Effector memory CD4-positive, alpha-beta T cell (primary cell): Measurements from ENCODE around the gene CORO2B.

Experiments
- DNase-seq, 3 donors: peaks; one replicate each; pipeline ENCODE4 v3.0.0-alpha.2; 2020
- H3K27ac ChIP-seq: 2 replicates; pipeline ENCODE4 v1.7.0; 2013; ENCODE audit warnings: mild to moderate bottlenecking, low read length, moderate library complexity; ENCODE audit not compliant: insufficient read depth, poor library complexity, severe bottlenecking
- H3K27me3 ChIP-seq: replicated peaks from 2 replicates; pipeline ENCODE4 v1.7.0; 2013; ENCODE audit warnings: mild to moderate bottlenecking, low read length; ENCODE audit not compliant: insufficient read depth, control insufficient read depth, poor library complexity, severe bottlenecking
- H3K36me3 ChIP-seq: 2 replicates; pipeline ENCODE4 v1.7.0; 2013; ENCODE audit warnings: mild to moderate bottlenecking, low read length, moderate library complexity; ENCODE audit not compliant: control insufficient read depth, insufficient read depth
- H3K4me1 ChIP-seq: 2 replicates; pipeline ENCODE4 v1.7.0; 2013; ENCODE audit warnings: low read length, mild to moderate bottlenecking; ENCODE audit not compliant: control insufficient read depth, insufficient read depth, poor library complexity, severe bottlenecking
- H3K4me3 ChIP-seq: 2 replicates; pipeline ENCODE4 v1.7.0; 2013; ENCODE audit warnings: low read length, low read depth, mild to moderate bottlenecking; ENCODE audit not compliant: insufficient read depth, poor library complexity, severe bottlenecking
- H3K9me3 ChIP-seq: 2 replicates; pipeline ENCODE4 v1.7.0; 2013; ENCODE audit warnings: mild to moderate bottlenecking, low read length, moderate library complexity; ENCODE audit not compliant: control insufficient read depth

CORO2B gene

DNA sequence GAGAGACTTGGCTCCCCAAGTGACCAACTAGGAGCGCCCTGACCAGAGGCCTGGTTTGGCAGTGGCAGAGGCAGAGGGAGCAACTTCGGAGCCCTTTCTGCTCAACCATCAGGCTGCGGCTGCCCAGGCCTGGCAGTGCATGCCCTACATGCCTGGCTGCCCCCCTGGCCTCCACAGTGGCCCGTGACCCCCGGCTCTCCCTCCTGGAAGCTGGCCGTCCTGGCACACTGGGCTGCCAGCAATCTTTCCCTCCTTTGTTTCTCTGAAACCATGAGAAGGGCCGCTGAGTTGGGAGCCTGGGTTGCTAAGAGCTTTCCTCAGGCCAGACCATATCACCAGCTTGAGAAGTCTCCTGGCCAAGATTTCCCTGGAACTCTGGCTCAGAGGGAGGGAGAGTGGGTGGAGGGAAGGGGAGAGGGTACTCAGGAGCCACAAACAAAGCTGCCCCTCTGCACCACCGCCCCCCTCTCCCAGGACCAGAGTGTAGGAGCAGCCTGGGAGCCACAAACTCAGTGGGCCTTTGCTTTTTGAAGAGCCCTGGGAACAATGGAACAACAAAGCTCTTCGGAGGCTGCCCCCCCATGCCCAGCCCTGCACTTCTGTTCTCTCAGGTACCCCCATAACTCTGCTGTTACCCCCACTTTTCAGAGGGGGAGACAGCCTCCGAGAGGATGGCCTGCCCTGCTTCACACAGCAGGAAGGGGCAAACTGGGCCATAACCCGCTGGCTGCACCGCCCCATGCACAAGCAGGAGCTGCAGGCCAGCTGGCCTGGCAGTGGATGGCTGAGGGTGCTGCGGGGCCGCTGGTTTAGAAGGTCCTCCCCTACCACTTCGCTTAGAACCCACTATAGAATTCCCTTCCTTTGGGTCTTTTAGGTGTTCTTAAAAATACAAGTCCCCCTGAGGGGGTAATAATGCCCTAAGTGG is 11.3 kb downstream of the CORO2B start:
- no peak for DNase-seq
- H3K27ac ChIP-seq = no peak overlapping the region
- H3K4me1 ChIP-seq = no peaks in the 10 kb centered on the region

DNA sequence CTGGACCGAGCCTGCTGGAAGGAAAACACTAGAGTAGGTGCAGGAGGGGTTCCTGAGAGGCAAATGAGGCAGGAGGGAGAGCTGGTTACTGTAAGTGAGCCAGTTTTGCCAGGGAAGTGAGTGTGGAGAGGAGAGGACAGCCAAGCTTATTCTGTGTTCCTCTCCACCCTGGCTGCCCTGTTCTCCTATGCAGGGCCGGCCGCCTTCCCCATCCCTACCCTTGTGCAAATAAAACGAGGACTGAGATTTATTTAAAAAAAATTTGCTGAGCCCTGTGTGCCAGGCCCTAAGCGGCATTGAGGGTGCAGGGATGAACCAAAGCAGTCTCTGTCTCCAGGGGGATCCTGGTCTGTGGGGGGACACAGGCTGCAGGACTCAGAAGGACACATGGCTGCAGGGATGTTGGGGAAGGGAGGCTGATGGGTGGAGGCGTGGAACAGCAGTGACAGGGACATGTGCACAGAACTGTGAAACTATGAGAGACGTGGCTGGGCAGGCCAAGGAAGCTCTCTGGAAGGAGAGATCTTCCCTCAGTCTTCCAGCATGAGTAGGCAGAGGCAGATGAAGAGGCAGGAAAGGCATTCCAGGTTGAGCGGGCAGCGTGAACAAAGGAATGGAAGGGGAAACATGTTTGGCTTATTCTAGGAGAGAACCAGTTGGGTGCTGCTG is 12.1 kb downstream of the CORO2B start:
- Histone ChIP-seq H3K4me1 (no peaks in the 10 kb centered on the region), H3K4me3 (no peak overlapping the region), H3K27me3 (no peaks in the 10 kb centered on the region), H3K9me3 (no peaks in the 10 kb centered on the region), H3K36me3 (no peaks in the 10 kb centered on the region), H3K27ac (no peak overlapping the region)
- no peak for DNase-seq

More for the DNA sequence above, 11.3 kb downstream of the CORO2B start:
- Histone ChIP-seq H3K36me3 (no peaks in the 10 kb centered on the region), H3K27me3 (no peaks in the 10 kb centered on the region), H3K4me3 (no peak overlapping the region), H3K9me3 (no peaks in the 10 kb centered on the region)

DNA sequence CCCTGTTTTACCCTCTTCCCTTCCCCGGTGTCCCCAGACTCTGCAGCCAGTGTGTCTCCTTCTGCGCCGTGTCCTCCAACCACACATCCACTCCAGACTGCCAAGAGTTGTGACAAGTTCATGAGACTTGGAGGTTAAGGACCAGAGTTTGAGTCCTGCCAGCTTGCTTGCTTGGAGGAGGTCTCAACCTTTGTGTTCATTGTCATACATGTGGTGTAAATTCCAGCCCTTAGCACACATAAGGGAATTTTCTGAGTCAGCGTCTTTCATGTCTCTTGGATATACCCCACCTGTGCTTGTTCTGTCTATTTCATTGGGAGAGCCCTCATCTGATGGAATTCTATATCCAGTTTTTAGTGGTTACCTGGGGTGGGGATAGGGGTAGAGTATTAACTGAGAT is 13.3 kb downstream of the CORO2B start:
- no peak for DNase-seq
- H3K4me3 ChIP-seq = no peak overlapping the region
- H3K9me3 ChIP-seq = no peaks in the 10 kb centered on the region
- H3K27me3 ChIP-seq = no peaks in the 10 kb centered on the region
- H3K27ac ChIP-seq = no peak overlapping the region
- no peaks in the 10 kb centered on the region for H3K4me1 ChIP-seq
- no peaks in the 10 kb centered on the region for H3K36me3 ChIP-seq

DNA sequence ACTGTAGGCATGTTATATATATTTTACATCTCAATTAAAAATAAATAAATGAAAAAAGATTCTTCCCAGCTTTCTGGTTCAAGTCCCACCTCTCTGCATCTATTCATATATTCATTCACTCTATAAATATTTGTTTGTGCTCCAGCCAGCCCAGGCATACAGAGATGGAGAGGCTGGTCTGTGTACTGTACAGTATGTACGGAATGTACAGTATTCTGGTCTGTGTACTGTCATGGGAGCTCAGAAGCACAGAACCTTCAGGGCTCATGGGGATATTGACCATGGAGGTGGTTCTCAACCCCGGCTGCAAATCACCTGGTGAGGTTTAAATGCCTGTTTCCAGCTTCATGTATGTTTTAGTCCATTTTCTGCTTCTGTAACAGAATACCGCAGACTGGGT is 13.8 kb downstream of the CORO2B start:
- Histone ChIP-seq H3K4me3 (no peak overlapping the region), H3K36me3 (no peaks in the 10 kb centered on the region), H3K27ac (no peak overlapping the region), H3K4me1 (no peaks in the 10 kb centered on the region), H3K9me3 (no peaks in the 10 kb centered on the region), H3K27me3 (no peaks in the 10 kb centered on the region)
- no peak for DNase-seq

DNA sequence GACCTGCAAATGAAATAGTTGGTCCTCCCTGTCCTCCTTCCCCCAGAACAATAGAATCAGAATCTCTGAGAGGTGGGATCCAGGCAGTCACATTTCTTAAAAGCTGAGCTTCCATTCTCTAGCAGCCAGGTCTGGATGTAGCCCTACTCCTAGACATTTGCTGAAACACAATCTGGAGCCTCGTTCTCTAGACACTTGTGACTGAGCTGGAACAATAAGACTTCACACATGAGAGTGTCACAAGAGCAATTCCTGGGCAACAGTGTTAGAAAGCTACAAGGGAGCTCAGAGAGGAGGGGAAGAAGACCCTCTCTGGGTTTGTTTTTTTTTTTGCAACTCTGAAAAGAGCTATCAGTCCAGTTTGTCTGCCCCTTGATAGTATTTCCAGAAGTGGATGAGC is 14.5 kb downstream of the CORO2B start:
- no peaks in the 10 kb centered on the region for H3K9me3 ChIP-seq
- H3K4me1 ChIP-seq = no peaks in the 10 kb centered on the region
- DNase-seq = no peak
- H3K27ac ChIP-seq = no peak overlapping the region
- no peak overlapping the region for H3K4me3 ChIP-seq
- no peaks in the 10 kb centered on the region for H3K36me3 ChIP-seq
- H3K27me3 ChIP-seq = no peaks in the 10 kb centered on the region

DNA sequence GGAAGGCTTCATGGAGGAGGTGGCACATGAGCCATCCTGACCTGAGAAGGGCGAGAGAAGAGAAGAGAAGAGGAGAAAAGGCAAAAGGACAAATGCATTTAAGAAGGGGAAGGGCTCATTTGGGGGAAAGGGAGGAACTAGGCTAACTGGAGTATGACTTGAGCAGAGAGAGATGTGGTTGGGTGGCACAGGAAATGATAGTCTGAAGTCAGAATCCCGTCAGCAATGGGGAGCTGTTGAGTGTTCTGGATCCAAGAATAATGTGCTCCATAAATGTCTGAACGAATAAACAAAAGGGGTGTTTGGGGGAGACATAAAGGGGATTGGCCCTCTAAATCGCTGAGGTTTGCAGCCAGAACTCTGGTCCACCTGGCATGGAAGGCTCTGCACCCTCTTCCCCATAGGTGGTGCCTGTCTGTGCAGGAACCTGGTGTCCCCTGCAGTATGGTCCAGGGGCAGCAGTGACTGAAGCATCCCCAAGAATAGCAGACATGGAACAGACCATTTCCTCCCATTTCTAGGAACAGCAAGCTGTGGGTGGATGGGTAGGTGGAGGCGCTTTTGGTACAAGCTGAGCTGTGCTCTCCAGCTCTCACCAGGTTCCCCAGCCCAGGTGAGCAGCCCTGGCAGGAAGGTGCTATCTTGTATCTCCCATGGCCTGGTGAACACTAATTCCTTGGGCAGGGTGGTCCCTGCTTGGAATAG is 15.2 kb downstream of the CORO2B start:
- DNase-seq = no peak
- Histone ChIP-seq H3K9me3 (no peaks in the 10 kb centered on the region), H3K27me3 (no peaks in the 10 kb centered on the region), H3K4me1 (no peaks in the 10 kb centered on the region), H3K4me3 (no peak overlapping the region), H3K36me3 (no peaks in the 10 kb centered on the region), H3K27ac (no peak overlapping the region)

GRCh38 chr15:68594533-68595259 is 15.9 kb downstream of the CORO2B start:
- no peak for DNase-seq
- no peak overlapping the region for H3K4me3 ChIP-seq
- no peaks in the 10 kb centered on the region for H3K36me3 ChIP-seq
- no peaks in the 10 kb centered on the region for H3K4me1 ChIP-seq
- no peak overlapping the region for H3K27ac ChIP-seq
- no peaks in the 10 kb centered on the region for H3K27me3 ChIP-seq
- no peaks in the 10 kb centered on the region for H3K9me3 ChIP-seq

- Histone ChIP-seq H3K4me1 (no peaks in the 10 kb centered on the region), H3K27ac (no peak overlapping the region), H3K9me3 (no peaks in the 10 kb centered on the region), H3K4me3 (no peak overlapping the region), H3K36me3 (no peaks in the 10 kb centered on the region), H3K27me3 (no peaks in the 10 kb centered on the region)
- no peak for DNase-seq
These were observed 16.4 kb downstream of the CORO2B start for GRCh38 chr15:68595260-68595564.

DNA sequence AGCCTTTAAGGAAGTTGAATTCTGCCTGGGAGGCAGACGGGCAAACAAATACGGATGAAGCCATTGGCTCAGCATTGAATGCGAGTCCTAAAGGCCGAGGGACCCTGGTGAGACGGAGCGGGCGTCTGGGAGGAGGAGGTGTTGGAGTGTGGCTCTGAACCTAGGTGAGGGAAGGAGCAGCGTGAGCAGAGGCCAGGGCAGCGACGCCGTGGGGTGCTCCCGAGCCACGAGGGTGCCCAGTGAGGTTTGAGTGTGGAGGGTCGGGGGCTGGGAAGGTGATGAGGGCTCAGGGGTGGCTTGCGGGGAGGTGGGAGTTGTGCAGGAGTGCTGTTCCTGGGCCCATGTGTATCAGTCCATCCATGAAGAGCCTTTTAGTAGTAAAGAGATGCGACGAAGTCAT is 17.0 kb downstream of the CORO2B start:
- H3K27me3 ChIP-seq = no peaks in the 10 kb centered on the region
- no peak overlapping the region for H3K4me3 ChIP-seq
- no peak for DNase-seq
- H3K4me1 ChIP-seq = no peaks in the 10 kb centered on the region
- no peaks in the 10 kb centered on the region for H3K36me3 ChIP-seq
- no peaks in the 10 kb centered on the region for H3K9me3 ChIP-seq
- H3K27ac ChIP-seq = no peak overlapping the region
